HG02943 (cell line): ENCODE data around the gene GREB1L.
"Not testable (repeated sequence)": the region's sequence is repeated elsewhere in the genome, so short reads cannot be mapped to it uniquely, and the experiment has no call there.

Experiments used
- ATAC-seq: cut with Tn5 transposase; IDR thresholded peaks from one replicate; pipeline ENCODE4 v1.9.1; 2021; ENCODE audit warnings: mild to moderate bottlenecking, low read depth, moderate library complexity; ENCODE audit not compliant: unreplicated experiment

The GREB1L gene

GRCh38 chr18:21361307-21361880 lies 119.4 kb downstream of the GREB1L start:
- ATAC-seq, result no peak

GRCh38 chr18:21362831-21363230 lies 120.8 kb downstream of the GREB1L start:
- ATAC-seq, result no peak

- ATAC-seq, result no peak
Measured at GRCh38 chr18:21363348-21363747, 121.3 kb downstream of the GREB1L start.

- ATAC-seq, result no peak
Measured at GRCh38 chr18:21364471-21364870, 122.4 kb downstream of the GREB1L start.

GRCh38 chr18:21366896-21367295 lies 124.9 kb downstream of the GREB1L start:
- ATAC-seq, result no peak

- no peak for ATAC-seq
Measured at GRCh38 chr18:21369146-21369545, 127.1 kb downstream of the GREB1L start.

- not testable (repeated sequence) for ATAC-seq
Measured at GRCh38 chr18:21369597-21369996, 127.6 kb downstream of the GREB1L start.

- no peak for ATAC-seq
Measured at GRCh38 chr18:21383031-21383430, 141.0 kb downstream of the GREB1L start.

GRCh38 chr18:21386523-21387240 lies 144.7 kb downstream of the GREB1L start:
- no peak for ATAC-seq

GRCh38 chr18:21387886-21388285 lies 145.9 kb downstream of the GREB1L start:
- ATAC-seq, result no peak

GRCh38 chr18:21389283-21389682 lies 147.3 kb downstream of the GREB1L start:
- no peak for ATAC-seq

GRCh38 chr18:21389903-21390302 lies 147.9 kb downstream of the GREB1L start:
- ATAC-seq, result no peak

GRCh38 chr18:21391074-21391673 lies 149.1 kb downstream of the GREB1L start:
- no peak for ATAC-seq

- ATAC-seq, result no peak
Measured at GRCh38 chr18:21393986-21394385, 152.0 kb downstream of the GREB1L start.

GRCh38 chr18:21398121-21398520 lies 156.1 kb downstream of the GREB1L start:
- ATAC-seq, result no peak

GRCh38 chr18:21402272-21402671 lies 160.2 kb downstream of the GREB1L start:
- no peak for ATAC-seq

GRCh38 chr18:21404426-21404825 lies 162.4 kb downstream of the GREB1L start:
- no peak for ATAC-seq

- no peak for ATAC-seq
Measured at GRCh38 chr18:21406116-21406515, 164.1 kb downstream of the GREB1L start.

GRCh38 chr18:21408681-21409080 lies 166.6 kb downstream of the GREB1L start:
- ATAC-seq, result no peak

GRCh38 chr18:21433436-21433835 lies 191.4 kb downstream of the GREB1L start:
- ATAC-seq, result no peak

GRCh38 chr18:21439431-21439846 lies 197.4 kb downstream of the GREB1L start:
- no peak for ATAC-seq

GRCh38 chr18:21441670-21442069 lies 199.6 kb downstream of the GREB1L start:
- no peak for ATAC-seq
